ENCODE measurements around the gene THSD7B. TPM values are rescaled to one million over a fixed set of nuclear protein-coding genes. Genes with fewer than 3 reads are reported as not detected.
"Not testable (repeated sequence)": the region's sequence is repeated elsewhere in the genome, so short reads cannot be mapped to it uniquely, and the experiment has no call there.

THSD7B gene
- total RNA-seq, result not detected

GRCh38 chr2:136765256-136766072 is at the start of gene THSD7B:
Gene THSD7B, plus strand, starts transcription at chr2:136765545. Its CDS starts 116,634 bp downstream, at chr2:136882179.
- intact Hi-C loops (cut with micrococcal nuclease), result no loop called here
- Mint-ChIP-seq H3K36me3 (ENCODE audit: low read depth) (no peaks in the 10 kb centered on the region), H3K4me1 (ENCODE audit: low read depth) (peaks cover 12% of the 10 kb centered on the region), H3K27ac (no peak within 1 kb of the TSS), H3K9me3 (no peaks in the 10 kb centered on the region), H3K4me3 (peak within 1 kb of the TSS; percentile 45), H3K27me3 (ENCODE audit: low read depth) (peaks cover 58% of the 10 kb centered on the region)
- no peak for DNase-seq
- CTCF ChIA-PET, result interaction anchor here (0.6 kb wide), 1 partner anchor 1856 kb away, joined by 5 read pairs; no protein-coding TSS in a partner anchor

- H3K36me3 Mint-ChIP-seq (ENCODE audit: low read depth), result no peaks in the 10 kb centered on the region
- no peak overlapping the region for H3K4me3 Mint-ChIP-seq
- H3K9me3 Mint-ChIP-seq, result no peaks in the 10 kb centered on the region
- H3K27ac Mint-ChIP-seq, result no peak overlapping the region
- H3K4me1 Mint-ChIP-seq (ENCODE audit: low read depth), result no peaks in the 10 kb centered on the region
- intact Hi-C loops (cut with micrococcal nuclease), result no loop called here
- CTCF ChIA-PET, result no interaction called here
- DNase-seq, result no peak
- no peaks in the 10 kb centered on the region for H3K27me3 Mint-ChIP-seq (ENCODE audit: low read depth)
Measured at GRCh38 chr2:136718273-136718672, 47.1 kb upstream of the THSD7B start.

GRCh38 chr2:136727973-136728699 is 37.2 kb upstream of the THSD7B start:
- CTCF ChIA-PET, result interaction anchor here (0.6 kb wide), 1 partner anchor 814 kb away, joined by 3 read pairs; no protein-coding TSS in a partner anchor
- Mint-ChIP-seq H3K9me3 (no peaks in the 10 kb centered on the region), H3K27me3 (ENCODE audit: low read depth) (peaks cover 2% of the 10 kb centered on the region), H3K36me3 (ENCODE audit: low read depth) (no peaks in the 10 kb centered on the region), H3K4me3 (no peak overlapping the region), H3K27ac (no peak overlapping the region), H3K4me1 (ENCODE audit: low read depth) (no peaks in the 10 kb centered on the region)
- intact Hi-C loops (cut with micrococcal nuclease), result no loop called here
- DNase-seq, result no peak

GRCh38 chr2:136736236-136736635 is 29.1 kb upstream of the THSD7B start:
- H3K36me3 Mint-ChIP-seq (ENCODE audit: low read depth), result no peaks in the 10 kb centered on the region
- no peak overlapping the region for H3K4me3 Mint-ChIP-seq
- H3K9me3 Mint-ChIP-seq, result no peaks in the 10 kb centered on the region
- H3K27me3 Mint-ChIP-seq (ENCODE audit: low read depth), result peaks cover 5% of the 10 kb centered on the region
- intact Hi-C loops (cut with micrococcal nuclease), result no loop called here
- no peak overlapping the region for H3K27ac Mint-ChIP-seq
- DNase-seq, result no peak
- no peaks in the 10 kb centered on the region for H3K4me1 Mint-ChIP-seq (ENCODE audit: low read depth)
- CTCF ChIA-PET, result interaction anchor here (0.8 to 1.5 kb wide), 2 partner anchors 13 to 18 kb away, joined by 3 to 4 read pairs; no protein-coding TSS in a partner anchor

- Mint-ChIP-seq H3K4me1 (ENCODE audit: low read depth) (no peaks in the 10 kb centered on the region), H3K4me3 (no peak overlapping the region), H3K27me3 (ENCODE audit: low read depth) (peaks cover 8% of the 10 kb centered on the region), H3K9me3 (no peaks in the 10 kb centered on the region), H3K36me3 (ENCODE audit: low read depth) (no peaks in the 10 kb centered on the region), H3K27ac (no peak overlapping the region)
- CTCF ChIA-PET, result interaction anchor here (0.8 kb wide), 1 partner anchor 269 kb away, joined by 3 read pairs; no protein-coding TSS in a partner anchor
- DNase-seq, result no peak
- intact Hi-C loops (cut with micrococcal nuclease), result no loop called here
Measured at GRCh38 chr2:136738044-136738443, 27.3 kb upstream of the THSD7B start.

GRCh38 chr2:136741471-136741870 is 23.9 kb upstream of the THSD7B start:
- intact Hi-C loops (cut with micrococcal nuclease), result no loop called here
- Mint-ChIP-seq H3K4me3 (no peak overlapping the region), H3K27ac (no peak overlapping the region), H3K27me3 (ENCODE audit: low read depth) (peaks cover 11% of the 10 kb centered on the region), H3K36me3 (ENCODE audit: low read depth) (no peaks in the 10 kb centered on the region), H3K9me3 (no peaks in the 10 kb centered on the region), H3K4me1 (ENCODE audit: low read depth) (no peaks in the 10 kb centered on the region)
- no peak for DNase-seq
- CTCF ChIA-PET, result no interaction called here

- CTCF ChIA-PET, result no interaction called here
- Mint-ChIP-seq H3K36me3 (ENCODE audit: low read depth) (no peaks in the 10 kb centered on the region), H3K9me3 (no peaks in the 10 kb centered on the region), H3K4me3 (no peak overlapping the region), H3K27ac (no peak overlapping the region), H3K27me3 (ENCODE audit: low read depth) (peaks cover 2% of the 10 kb centered on the region), H3K4me1 (ENCODE audit: low read depth) (no peaks in the 10 kb centered on the region)
- intact Hi-C loops (cut with micrococcal nuclease), result no loop called here
- DNase-seq, result no peak
Measured at GRCh38 chr2:136750065-136750464, 15.3 kb upstream of the THSD7B start.

- Mint-ChIP-seq H3K27me3 (ENCODE audit: low read depth) (peaks cover 6% of the 10 kb centered on the region), H3K9me3 (no peaks in the 10 kb centered on the region), H3K4me1 (ENCODE audit: low read depth) (no peaks in the 10 kb centered on the region), H3K4me3 (no peak overlapping the region), H3K36me3 (ENCODE audit: low read depth) (no peaks in the 10 kb centered on the region), H3K27ac (no peak overlapping the region)
- DNase-seq, result no peak
- CTCF ChIA-PET, result no interaction called here
- intact Hi-C loops (cut with micrococcal nuclease), result no loop called here
Measured at GRCh38 chr2:136751406-136751805, 13.9 kb upstream of the THSD7B start.

GRCh38 chr2:136758504-136758903 is 6.8 kb upstream of the THSD7B start:
- CTCF ChIA-PET; DNase-seq; intact Hi-C loops (cut with micrococcal nuclease); H3K27ac Mint-ChIP-seq; H3K4me3 Mint-ChIP-seq; H3K36me3 Mint-ChIP-seq (ENCODE audit: low read depth); H3K4me1 Mint-ChIP-seq (ENCODE audit: low read depth); H3K9me3 Mint-ChIP-seq: not testable (repeated sequence)
- H3K27me3 Mint-ChIP-seq (ENCODE audit: low read depth), result peaks cover 24% of the 10 kb centered on the region

- Mint-ChIP-seq H3K36me3 (ENCODE audit: low read depth) (no peaks in the 10 kb centered on the region), H3K27me3 (ENCODE audit: low read depth) (peaks cover 60% of the 10 kb centered on the region), H3K4me1 (ENCODE audit: low read depth) (peaks cover 12% of the 10 kb centered on the region), H3K27ac (no peak overlapping the region), H3K9me3 (peaks cover 2% of the 10 kb centered on the region), H3K4me3 (peak overlapping the region; percentile 17)
- peak; percentile 32 for DNase-seq
- CTCF ChIA-PET, result interaction anchor here (0.6 kb wide), 1 partner anchor 247 kb away, joined by 3 read pairs; no protein-coding TSS in a partner anchor
- intact Hi-C loops (cut with micrococcal nuclease), result no loop called here
Measured at GRCh38 chr2:136764452-136765255, 691 bp upstream of the THSD7B start.

GRCh38 chr2:136766073-136766404 is 694 bp downstream of the THSD7B start:
- Mint-ChIP-seq H3K4me3 (peak overlapping the region; percentile 29), H3K27ac (no peak overlapping the region), H3K4me1 (ENCODE audit: low read depth) (peaks cover 12% of the 10 kb centered on the region), H3K27me3 (ENCODE audit: low read depth) (peaks cover 52% of the 10 kb centered on the region), H3K36me3 (ENCODE audit: low read depth) (no peaks in the 10 kb centered on the region), H3K9me3 (no peaks in the 10 kb centered on the region)
- CTCF ChIA-PET, result interaction anchor here (0.6 kb wide), 1 partner anchor 1855 kb away, joined by 5 read pairs; no protein-coding TSS in a partner anchor
- intact Hi-C loops (cut with micrococcal nuclease), result no loop called here
- DNase-seq, result no peak

GRCh38 chr2:136767030-136767429 is 1.7 kb downstream of the THSD7B start:
- Mint-ChIP-seq H3K36me3 (ENCODE audit: low read depth) (no peaks in the 10 kb centered on the region), H3K9me3 (no peaks in the 10 kb centered on the region), H3K4me3 (no peak overlapping the region), H3K27ac (no peak overlapping the region), H3K4me1 (ENCODE audit: low read depth) (peaks cover 12% of the 10 kb centered on the region), H3K27me3 (ENCODE audit: low read depth) (peaks cover 49% of the 10 kb centered on the region)
- intact Hi-C loops (cut with micrococcal nuclease), result no loop called here
- no peak for DNase-seq
- CTCF ChIA-PET, result no interaction called here

Data from activated naive CD4-positive, alpha-beta T cell treated with anti-CD3 and anti-CD28 coated beads for 36 hours (primary cell).